Type B pancreatic cell (in vitro differentiated cells): ENCODE results near the gene AKAP13. TPM values are rescaled to one million over a fixed set of nuclear protein-coding genes. Genes with fewer than 3 reads are reported as not detected.

Experiments
- DNase-seq: peaks from one replicate; pipeline ENCODE4 v3.0.0; 2021; ENCODE audit warnings: mixed read lengths; ENCODE audit not compliant: unreplicated experiment; ENCODE audit errors: extremely low spot score
- H3K27ac Mint-ChIP-seq: 2 replicates; pipeline ENCODE4 v1.8.0; 2021; ENCODE audit warnings: mild to moderate bottlenecking, mixed read lengths
- H3K27me3 Mint-ChIP-seq: 2 replicates; pipeline ENCODE4 v1.8.0; 2021; ENCODE audit warnings: mixed read lengths
- H3K36me3 Mint-ChIP-seq: 2 replicates; pipeline ENCODE4 v1.8.0; 2021; ENCODE audit warnings: mixed read lengths
- H3K4me1 Mint-ChIP-seq: one replicate; pipeline ENCODE4 v1.8.0; 2021; ENCODE audit warnings: mixed read lengths; ENCODE audit not compliant: unreplicated experiment
- H3K4me3 Mint-ChIP-seq: 2 replicates; pipeline ENCODE4 v1.8.0; 2021; ENCODE audit warnings: mild to moderate bottlenecking, mixed read lengths
- H3K9me3 Mint-ChIP-seq: 2 replicates; pipeline ENCODE4 v1.8.0; 2021; ENCODE audit warnings: mixed read lengths
- total RNA-seq: library from RNA; stranded (reverse); gene quantifications from 2 replicates; pipeline ENCODE4 v1.2.1, GENCODE V29; 2021; ENCODE audit warnings: low replicate concordance
- TF ChIP-seq, protein P1 (sequence below): fragments of 200-600 bp; sonication (generic); conservative IDR thresholded peaks from 2 replicates; pipeline ENCODE4 v1.5.0; 2021; ENCODE audit warnings: antibody characterized with exemption, mild to moderate bottlenecking

Gene AKAP13
- total RNA-seq, 1 donor from 2014 or later, result 75.7 TPM

DNA sequence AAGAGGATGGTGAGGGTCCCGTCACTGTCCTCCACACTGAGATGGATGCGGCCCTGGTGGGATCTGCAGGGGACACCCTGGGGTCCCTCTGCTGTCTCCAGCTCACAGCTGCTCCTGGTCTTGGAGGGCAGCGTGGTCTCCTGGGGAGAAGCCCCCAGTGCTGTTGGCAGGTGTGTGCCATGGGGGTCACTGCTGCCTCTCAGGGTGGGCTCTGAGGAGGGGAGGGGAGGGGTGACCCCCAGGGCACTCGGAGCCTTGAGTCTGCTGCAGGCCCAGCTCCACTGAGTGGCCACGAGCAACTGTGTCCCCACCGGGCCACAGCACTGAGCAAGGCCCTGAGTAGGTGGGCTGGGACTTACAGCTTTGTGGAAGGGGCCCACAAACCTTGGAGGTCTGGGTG, 379.6 kb downstream of the AKAP13 start:
- no peak for DNase-seq
- peaks cover 9% of the 10 kb centered on the region for H3K4me1 Mint-ChIP-seq
- H3K27ac Mint-ChIP-seq, result no peak overlapping the region
- TF ChIP-seq, protein P1, sequence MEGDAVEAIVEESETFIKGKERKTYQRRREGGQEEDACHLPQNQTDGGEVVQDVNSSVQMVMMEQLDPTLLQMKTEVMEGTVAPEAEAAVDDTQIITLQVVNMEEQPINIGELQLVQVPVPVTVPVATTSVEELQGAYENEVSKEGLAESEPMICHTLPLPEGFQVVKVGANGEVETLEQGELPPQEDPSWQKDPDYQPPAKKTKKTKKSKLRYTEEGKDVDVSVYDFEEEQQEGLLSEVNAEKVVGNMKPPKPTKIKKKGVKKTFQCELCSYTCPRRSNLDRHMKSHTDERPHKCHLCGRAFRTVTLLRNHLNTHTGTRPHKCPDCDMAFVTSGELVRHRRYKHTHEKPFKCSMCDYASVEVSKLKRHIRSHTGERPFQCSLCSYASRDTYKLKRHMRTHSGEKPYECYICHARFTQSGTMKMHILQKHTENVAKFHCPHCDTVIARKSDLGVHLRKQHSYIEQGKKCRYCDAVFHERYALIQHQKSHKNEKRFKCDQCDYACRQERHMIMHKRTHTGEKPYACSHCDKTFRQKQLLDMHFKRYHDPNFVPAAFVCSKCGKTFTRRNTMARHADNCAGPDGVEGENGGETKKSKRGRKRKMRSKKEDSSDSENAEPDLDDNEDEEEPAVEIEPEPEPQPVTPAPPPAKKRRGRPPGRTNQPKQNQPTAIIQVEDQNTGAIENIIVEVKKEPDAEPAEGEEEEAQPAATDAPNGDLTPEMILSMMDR, result no peak
- H3K27me3 Mint-ChIP-seq, result no peaks in the 10 kb centered on the region
- no peak overlapping the region for H3K4me3 Mint-ChIP-seq
- no peaks in the 10 kb centered on the region for H3K36me3 Mint-ChIP-seq
- H3K9me3 Mint-ChIP-seq, result no peaks in the 10 kb centered on the region

DNA sequence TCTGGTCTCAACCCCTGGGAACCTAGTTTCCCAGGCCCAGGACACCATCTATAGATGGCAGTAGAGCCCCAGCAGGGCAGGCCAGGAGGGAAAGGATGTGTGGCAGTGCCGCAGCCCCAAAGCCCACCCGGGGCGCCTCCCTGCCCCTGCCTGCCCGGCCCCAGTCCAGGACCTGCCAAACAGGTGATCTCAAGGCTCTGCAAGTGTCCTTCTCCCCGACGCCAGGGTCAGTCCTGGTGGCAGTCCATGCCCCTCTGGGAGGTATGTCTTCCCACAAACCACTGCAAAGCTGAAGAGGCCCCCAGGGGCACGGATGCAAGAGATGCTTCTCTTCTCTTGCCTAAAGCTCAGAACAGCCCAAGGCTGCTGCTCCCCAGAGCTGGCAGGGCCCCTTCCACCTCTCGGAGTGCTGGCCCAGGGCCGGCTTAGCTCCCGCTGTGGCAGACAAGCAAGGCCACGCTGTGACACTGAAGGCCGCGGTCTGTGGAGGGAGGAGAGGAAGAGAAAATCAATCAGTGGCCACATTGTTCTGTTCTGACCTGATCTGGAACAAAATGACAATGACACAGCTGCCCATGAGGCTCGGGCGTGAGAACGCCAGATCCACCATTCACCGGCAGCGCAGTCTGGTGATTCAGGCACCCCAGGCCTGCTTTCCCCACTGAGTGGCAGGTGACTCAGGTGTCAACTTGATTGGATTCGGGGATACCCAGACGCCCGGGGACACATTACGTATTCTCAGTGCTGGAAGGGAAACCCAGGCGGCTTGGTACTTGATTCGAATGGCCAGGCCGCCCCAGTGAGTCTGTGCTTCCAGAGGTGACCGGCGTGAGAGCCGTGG, 380.3 kb downstream of the AKAP13 start:
- Mint-ChIP-seq H3K4me1 (peaks cover 9% of the 10 kb centered on the region), H3K27me3 (no peaks in the 10 kb centered on the region), H3K27ac (no peak overlapping the region), H3K36me3 (no peaks in the 10 kb centered on the region), H3K4me3 (no peak overlapping the region), H3K9me3 (no peaks in the 10 kb centered on the region)
- no peak for DNase-seq
- TF ChIP-seq, protein P1, result no peak

DNA sequence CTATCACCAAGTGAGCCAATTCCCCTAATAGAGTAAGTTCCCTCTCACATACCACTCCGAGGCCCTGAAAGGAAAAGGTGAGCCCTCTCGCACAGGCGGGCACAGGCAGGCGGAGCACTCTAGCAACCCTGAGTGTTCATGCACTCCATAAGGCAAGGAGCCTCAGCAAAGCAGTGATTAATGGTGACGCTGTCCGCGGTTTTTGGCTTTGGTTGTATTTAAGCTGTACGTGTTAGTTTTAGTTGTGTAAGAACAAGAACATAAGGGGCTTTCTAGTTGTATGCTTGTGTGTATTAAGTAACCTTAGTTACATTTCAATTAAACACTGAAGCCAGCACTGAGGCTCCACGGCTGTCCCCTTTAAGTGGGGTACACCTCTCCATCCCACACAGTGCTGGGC, 381.2 kb downstream of the AKAP13 start:
- TF ChIP-seq, protein P1, result no peak
- Mint-ChIP-seq H3K27me3 (no peaks in the 10 kb centered on the region), H3K36me3 (no peaks in the 10 kb centered on the region), H3K9me3 (no peaks in the 10 kb centered on the region), H3K27ac (no peak overlapping the region), H3K4me1 (peaks cover 15% of the 10 kb centered on the region), H3K4me3 (no peak overlapping the region)
- DNase-seq, result no peak

DNA sequence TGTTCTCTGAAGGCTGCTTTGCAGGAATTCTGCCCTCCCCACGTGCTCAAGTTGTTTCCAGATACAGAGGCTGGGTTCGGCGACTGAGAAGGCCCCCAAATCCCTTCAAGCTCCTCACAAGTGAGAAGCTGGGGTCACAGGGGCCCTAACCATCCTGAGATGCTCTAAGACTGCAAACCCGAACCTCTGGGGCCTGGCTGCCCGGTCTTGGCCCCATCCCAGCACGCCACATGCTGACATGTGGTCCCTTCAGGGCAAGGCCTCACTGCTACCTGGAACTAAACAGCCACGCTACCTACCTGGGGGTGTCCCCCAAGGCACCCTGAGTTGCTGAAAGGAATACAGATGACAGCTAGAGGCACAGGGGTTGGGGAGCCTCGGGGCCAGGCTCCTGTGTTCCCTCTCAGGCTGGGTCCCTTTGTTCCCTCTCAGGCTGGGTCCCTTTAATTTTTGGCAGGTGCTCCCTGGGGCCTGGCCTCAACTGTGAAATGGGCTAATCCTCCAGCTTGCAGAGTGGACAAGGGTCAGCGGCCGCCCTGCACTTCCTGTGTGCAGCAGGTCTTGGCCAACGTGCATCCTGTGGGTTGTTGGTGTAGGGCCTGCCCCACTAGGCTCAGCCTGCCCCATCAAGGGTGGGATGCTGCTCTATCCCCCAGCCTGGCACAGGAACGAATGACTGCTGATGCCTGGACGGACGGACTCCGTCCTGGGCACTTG, 381.8 kb downstream of the AKAP13 start:
- no peaks in the 10 kb centered on the region for H3K27me3 Mint-ChIP-seq
- DNase-seq, result no peak
- no peak overlapping the region for H3K4me3 Mint-ChIP-seq
- no peaks in the 10 kb centered on the region for H3K9me3 Mint-ChIP-seq
- TF ChIP-seq, protein P1, result no peak
- peaks cover 17% of the 10 kb centered on the region for H3K4me1 Mint-ChIP-seq
- no peak overlapping the region for H3K27ac Mint-ChIP-seq
- H3K36me3 Mint-ChIP-seq, result no peaks in the 10 kb centered on the region

DNA sequence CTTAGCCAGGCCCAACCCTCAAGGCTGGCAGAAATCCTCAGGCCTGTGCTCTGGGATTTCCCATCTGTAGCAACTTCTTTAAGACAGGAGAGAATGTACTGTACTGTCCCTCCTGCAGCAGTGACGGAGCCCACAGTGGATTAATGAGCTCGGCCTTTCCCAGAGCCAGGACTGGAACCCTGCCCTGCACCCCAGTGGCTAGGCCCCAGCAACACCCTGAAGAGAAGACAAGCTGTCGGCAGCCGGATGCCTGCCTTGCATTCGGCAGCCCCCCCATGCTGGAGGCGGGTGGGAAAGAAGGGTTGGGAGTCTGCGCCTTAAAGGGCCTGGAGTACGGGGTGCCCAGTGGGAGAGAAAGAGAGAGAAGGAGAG, 382.3 kb downstream of the AKAP13 start:
- TF ChIP-seq, protein P1, result no peak
- Mint-ChIP-seq H3K27ac (no peak overlapping the region), H3K4me1 (peaks cover 17% of the 10 kb centered on the region), H3K27me3 (no peaks in the 10 kb centered on the region), H3K36me3 (no peaks in the 10 kb centered on the region), H3K9me3 (no peaks in the 10 kb centered on the region), H3K4me3 (no peak overlapping the region)
- DNase-seq, result no peak
